MCF 10A (cell line): ENCODE results near the gene GDAP2. TPM values are rescaled to one million over a fixed set of nuclear protein-coding genes. Genes with fewer than 3 reads are reported as not detected.

Experiments
- BruUV-seq: library from RNA; stranded (reverse); fragments of 400-500 nt; replicated peaks from 2 replicates; lab custom pipeline; 2021; lab: Mats Ljungman, UMichigan
- CTCF ChIA-PET: fragments of 300-600 bp; sonication (Branson Sonifier 250); formaldehyde crosslinking; extraction: SDS; loops from one replicate; lab custom pipeline; 2021; ENCODE audit warnings: antibody characterized with exemption, inconsistent platforms; lab: Yijun Ruan, JAX
- POLR2A ChIA-PET: fragments of 300-600, 350-650 bp; sonication (Branson Sonifier 250); formaldehyde crosslinking; extraction: SDS; loops from one replicate; lab custom pipeline; 2020; ENCODE audit warnings: antibody characterized with exemption, inconsistent platforms; lab: Yijun Ruan, JAX
- DNase-seq: peaks from one replicate; pipeline ENCODE4 v3.0.0-alpha.2; 2018; ENCODE audit not compliant: unreplicated experiment
- H3K27ac Mint-ChIP-seq: one replicate; pipeline ENCODE4 v1.8.0; 2022; ENCODE audit warnings: mild to moderate bottlenecking, low read depth, mixed read lengths; ENCODE audit not compliant: unreplicated experiment
- H3K27me3 Mint-ChIP-seq: one replicate; pipeline ENCODE4 v1.8.0; 2022; ENCODE audit warnings: mixed read lengths; ENCODE audit not compliant: insufficient read depth, unreplicated experiment
- H3K36me3 Mint-ChIP-seq: one replicate; pipeline ENCODE4 v1.8.0; 2022; ENCODE audit warnings: mild to moderate bottlenecking, moderate library complexity, mixed read lengths; ENCODE audit not compliant: insufficient read depth, unreplicated experiment
- H3K4me1 Mint-ChIP-seq: one replicate; pipeline ENCODE4 v1.8.0; 2022; ENCODE audit warnings: mixed read lengths; ENCODE audit not compliant: insufficient read depth, unreplicated experiment
- H3K4me3 Mint-ChIP-seq: one replicate; pipeline ENCODE4 v1.8.0; 2022; ENCODE audit warnings: mild to moderate bottlenecking, moderate library complexity, mixed read lengths; ENCODE audit not compliant: unreplicated experiment
- H3K9me3 Mint-ChIP-seq: one replicate; pipeline ENCODE4 v1.8.0; 2022; ENCODE audit warnings: mixed read lengths; ENCODE audit not compliant: unreplicated experiment
- intact Hi-C: fragments of 100-400 bp; cut with micrococcal nuclease; formaldehyde crosslinking; loops from 2 replicates; pipeline ENCODE4 v1.14.1; 2022
- total RNA-seq: library from RNA; stranded (reverse); gene quantifications from 2 replicates; pipeline ENCODE4 v1.2.3, GENCODE V29; 2022
- TF ChIP-seq, protein P1 (sequence below): fragments of 200-600 bp; IDR thresholded peaks from one replicate; pipeline ENCODE4 v1.8.0; 2022; ENCODE audit warnings: antibody characterized with exemption, mild to moderate bottlenecking; ENCODE audit not compliant: unreplicated experiment

The GDAP2 gene
- total RNA-seq, 1 experiment from 2014 or later: 27.3 TPM

DNA sequence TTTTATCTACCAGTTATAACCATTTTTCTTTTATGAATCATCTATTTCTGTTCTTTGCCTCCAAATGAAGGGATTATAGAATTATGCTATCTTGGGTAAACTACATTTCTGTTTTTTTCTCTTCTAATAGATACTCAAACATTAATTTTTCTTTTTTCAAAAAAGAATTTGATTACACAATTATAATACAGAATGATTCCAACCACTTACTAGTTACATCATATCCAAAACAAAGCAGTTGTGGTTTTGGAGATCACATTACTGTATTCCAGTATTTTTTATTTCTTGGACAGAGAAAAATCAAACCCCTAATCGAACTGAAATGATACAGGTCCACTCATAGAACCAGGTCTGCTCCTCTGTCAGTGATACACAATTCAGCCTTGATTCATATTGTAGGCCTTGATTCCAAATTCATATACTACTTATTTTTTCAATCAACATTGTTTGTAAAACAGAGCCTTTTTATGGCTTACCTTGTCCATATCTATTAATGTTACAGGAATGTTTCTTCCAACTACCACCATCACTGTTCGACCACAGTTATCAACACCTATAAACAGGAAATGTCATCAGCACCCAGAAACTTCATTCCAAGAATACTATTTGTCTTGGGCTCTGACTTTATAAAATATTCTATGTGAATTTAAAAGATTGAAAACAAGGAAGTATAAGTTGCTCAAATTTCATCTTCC, 43.2 kb downstream of the GDAP2 start:
- Mint-ChIP-seq H3K9me3 (no peaks in the 10 kb centered on the region), H3K4me1 (peaks cover 6% of the 10 kb centered on the region), H3K27ac (peak overlapping the region; percentile 16), H3K36me3 (peaks cover 18% of the 10 kb centered on the region), H3K4me3 (no peak overlapping the region), H3K27me3 (no peaks in the 10 kb centered on the region)
- peak; percentile 7 for DNase-seq
- intact Hi-C loops: no loop called here
- ChIA-PET POLR2A (no interaction called here), CTCF (no interaction called here)
- TF ChIP-seq, protein P1, sequence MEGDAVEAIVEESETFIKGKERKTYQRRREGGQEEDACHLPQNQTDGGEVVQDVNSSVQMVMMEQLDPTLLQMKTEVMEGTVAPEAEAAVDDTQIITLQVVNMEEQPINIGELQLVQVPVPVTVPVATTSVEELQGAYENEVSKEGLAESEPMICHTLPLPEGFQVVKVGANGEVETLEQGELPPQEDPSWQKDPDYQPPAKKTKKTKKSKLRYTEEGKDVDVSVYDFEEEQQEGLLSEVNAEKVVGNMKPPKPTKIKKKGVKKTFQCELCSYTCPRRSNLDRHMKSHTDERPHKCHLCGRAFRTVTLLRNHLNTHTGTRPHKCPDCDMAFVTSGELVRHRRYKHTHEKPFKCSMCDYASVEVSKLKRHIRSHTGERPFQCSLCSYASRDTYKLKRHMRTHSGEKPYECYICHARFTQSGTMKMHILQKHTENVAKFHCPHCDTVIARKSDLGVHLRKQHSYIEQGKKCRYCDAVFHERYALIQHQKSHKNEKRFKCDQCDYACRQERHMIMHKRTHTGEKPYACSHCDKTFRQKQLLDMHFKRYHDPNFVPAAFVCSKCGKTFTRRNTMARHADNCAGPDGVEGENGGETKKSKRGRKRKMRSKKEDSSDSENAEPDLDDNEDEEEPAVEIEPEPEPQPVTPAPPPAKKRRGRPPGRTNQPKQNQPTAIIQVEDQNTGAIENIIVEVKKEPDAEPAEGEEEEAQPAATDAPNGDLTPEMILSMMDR: no peak
- BruUV-seq: no TSS peak

DNA sequence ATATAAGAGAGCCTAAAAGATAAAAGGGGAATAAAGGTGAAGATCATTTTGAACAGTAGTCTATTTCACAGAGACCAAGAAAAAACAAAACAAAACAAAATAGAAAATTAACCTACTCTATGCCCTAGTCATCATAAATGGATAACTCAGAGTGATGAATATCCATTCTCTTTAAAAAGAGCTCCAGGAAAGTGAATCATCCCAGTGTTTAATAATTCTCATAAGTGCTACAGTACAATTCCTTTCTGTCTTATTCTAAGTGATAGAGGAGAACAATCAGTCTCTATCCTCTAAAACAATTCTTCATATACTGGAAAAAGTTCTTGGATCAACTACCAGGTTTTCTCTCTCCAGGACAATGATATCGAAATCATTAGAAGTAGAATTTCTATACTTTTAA, 45.8 kb downstream of the GDAP2 start:
- Mint-ChIP-seq H3K36me3 (peaks cover 27% of the 10 kb centered on the region), H3K9me3 (no peaks in the 10 kb centered on the region), H3K27me3 (no peaks in the 10 kb centered on the region), H3K4me1 (peaks cover 6% of the 10 kb centered on the region), H3K4me3 (no peak overlapping the region), H3K27ac (no peak overlapping the region)
- DNase-seq: no peak
- TF ChIP-seq, protein P1: no peak
- CTCF ChIA-PET: interaction anchor here (0.7 to 5.3 kb wide), 2 partner anchors 12 to 367 kb away, joined by 3 to 39 read pairs; no protein-coding TSS in a partner anchor
- POLR2A ChIA-PET: interaction anchor here (0.8 to 1.1 kb wide), 2 partner anchors 46 to 389 kb away, joined by 3 to 4 read pairs; partner anchors contain the start of genes GDAP2 and WDR3
- intact Hi-C loops: no loop called here
- BruUV-seq: no TSS peak

DNA sequence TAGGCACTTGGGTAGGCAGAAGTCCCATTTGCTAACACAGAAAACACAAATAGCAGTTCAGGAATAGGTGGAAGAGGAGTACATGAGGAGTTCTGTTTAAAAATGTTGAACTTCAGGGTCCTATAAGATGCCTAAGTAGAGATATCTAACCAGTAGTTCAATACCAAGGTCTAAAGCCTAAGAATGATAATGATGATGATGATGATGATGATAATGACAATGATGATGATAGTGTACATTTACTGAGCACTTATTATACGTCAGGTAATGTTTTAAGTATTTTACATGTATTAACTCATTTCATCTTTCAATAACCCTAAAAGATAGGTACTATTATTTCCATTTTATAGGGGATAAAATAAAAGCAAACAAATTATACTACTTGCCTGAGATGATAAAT, 50.1 kb downstream of the GDAP2 start:
- DNase-seq: no peak
- H3K27ac Mint-ChIP-seq: no peak overlapping the region
- POLR2A ChIA-PET: interaction anchor here (0.7 to 0.9 kb wide), 2 partner anchors 13 to 87 kb away, joined by 3 read pairs; no protein-coding TSS in a partner anchor
- intact Hi-C loops: no loop called here
- CTCF ChIA-PET: interaction anchor here (1.2 kb wide), 1 partner anchor 345 kb away, joined by 3 read pairs; no protein-coding TSS in a partner anchor
- H3K9me3 Mint-ChIP-seq: peaks cover 4% of the 10 kb centered on the region
- no TSS peak for BruUV-seq
- no peaks in the 10 kb centered on the region for H3K27me3 Mint-ChIP-seq
- H3K4me3 Mint-ChIP-seq: no peak overlapping the region
- peaks cover 52% of the 10 kb centered on the region for H3K36me3 Mint-ChIP-seq
- no peaks in the 10 kb centered on the region for H3K4me1 Mint-ChIP-seq
- TF ChIP-seq, protein P1: no peak

DNA sequence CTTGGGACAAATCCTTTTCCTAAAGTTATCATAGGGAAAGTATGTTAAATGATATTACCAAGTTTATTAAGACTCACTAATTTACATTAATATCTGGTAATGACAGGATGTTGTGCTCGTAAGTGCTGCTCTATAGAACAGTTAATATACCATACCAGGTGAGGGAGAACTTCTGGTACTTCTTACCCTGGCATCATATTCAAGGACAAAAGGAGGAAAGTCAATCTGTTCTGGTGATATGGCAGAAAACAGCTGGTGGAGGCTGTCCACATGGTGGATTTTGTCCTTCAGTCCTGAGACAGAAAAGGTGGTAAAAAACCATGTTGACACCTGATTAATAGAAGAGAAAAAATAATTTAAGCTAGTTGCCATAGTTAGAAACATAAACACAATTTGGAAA, 51.6 kb downstream of the GDAP2 start:
- Mint-ChIP-seq H3K4me1 (no peaks in the 10 kb centered on the region), H3K27ac (no peak overlapping the region), H3K4me3 (no peak overlapping the region), H3K36me3 (peaks cover 52% of the 10 kb centered on the region), H3K9me3 (peaks cover 16% of the 10 kb centered on the region), H3K27me3 (no peaks in the 10 kb centered on the region)
- TF ChIP-seq, protein P1: no peak
- intact Hi-C loops: no loop called here
- POLR2A ChIA-PET: interaction anchor here (1.5 kb wide), 1 partner anchor 52 kb away, joined by 4 read pairs; the partner anchor contains the start of genes GDAP2 and WDR3
- CTCF ChIA-PET: interaction anchor here (0.9 to 1.2 kb wide), 2 partner anchors 20 to 119 kb away, joined by 3 read pairs; no protein-coding TSS in a partner anchor
- no peak for DNase-seq
- no TSS peak for BruUV-seq
